Measurements from ENCODE around the gene SYTL5.
A peak's percentile ranks its signal among the peaks of the same experiment; 100 is the strongest.

The SYTL5 gene

DNA sequence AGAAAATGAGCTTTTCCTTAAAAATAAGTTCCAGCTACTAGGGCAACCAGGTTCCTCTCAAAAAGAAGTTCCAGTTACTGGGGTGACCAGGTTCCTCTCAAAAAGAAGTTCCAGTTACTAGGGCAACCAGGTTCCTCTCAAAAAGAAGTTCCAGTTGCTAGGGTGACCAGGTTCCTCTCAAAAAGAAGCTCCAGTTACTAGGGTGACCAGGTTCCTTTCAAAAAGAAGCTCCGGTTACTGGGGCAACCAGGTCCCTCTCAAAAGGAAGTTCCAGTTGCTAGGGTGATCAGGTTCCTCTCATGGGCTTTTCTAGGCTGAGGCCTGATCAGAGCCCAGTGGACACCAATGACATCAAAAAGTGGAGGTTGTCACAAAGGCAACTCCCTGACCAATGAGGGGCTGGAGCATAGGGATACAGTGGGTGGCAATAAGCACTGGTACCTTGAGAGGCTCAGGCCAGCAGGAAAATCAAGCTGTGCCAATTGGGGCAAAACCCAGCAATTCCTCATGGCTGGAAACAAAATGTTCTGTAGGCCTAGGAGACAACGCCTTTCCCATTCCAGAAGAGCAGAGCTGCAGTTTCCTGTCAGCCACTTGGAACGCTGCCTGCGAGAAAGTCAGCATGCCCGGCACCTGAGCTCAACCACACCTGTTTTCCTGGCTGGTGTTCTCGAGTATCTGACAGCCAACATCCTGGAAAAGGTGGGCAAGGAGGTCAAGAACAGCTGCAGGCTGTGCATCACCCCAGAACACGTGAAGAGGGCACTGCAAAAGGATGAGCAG lies 12.3 kb upstream of the SYTL5 start:
- peaks cover 0 to 5% of the 10 kb centered on the region in 2 experiments for H3K27me3 ChIP-seq (ENCODE audit: control insufficient read depth in 1 of 2, insufficient read depth in 1 of 2, low read length in 2 of 2)
- 95% methylated on average over 6 of the region's 7 CpGs for WGBS
- H3K4me3 ChIP-seq (ENCODE audit: insufficient read depth in 1 of 2, low read depth in 1 of 2, low read length in 2 of 2), result no peak overlapping the region
- H2BK12ac ChIP-seq (ENCODE audit: low read length in 2 of 2), result no peak overlapping the region
- H3K36me3 ChIP-seq (ENCODE audit: control insufficient read depth in 1 of 2, insufficient read depth in 2 of 2, low read depth in 1 of 2, low read length in 2 of 2), result peaks cover 0 to 11% of the 10 kb centered on the region in 2 experiments
- DNase-seq, result no peak
- H2AK5ac ChIP-seq (ENCODE audit: low read length, severe bottlenecking), result no peak overlapping the region
- H3K9me3 ChIP-seq (ENCODE audit: control insufficient read depth, low read length), result no peaks in the 10 kb centered on the region
- no peak overlapping the region for H3K14ac ChIP-seq (ENCODE audit: low read length in 2 of 2)
- H2BK5ac ChIP-seq (ENCODE audit: low read depth, low read length, poor library complexity, severe bottlenecking), result no peak overlapping the region
- peaks cover 4% of the 10 kb centered on the region for H3K79me1 ChIP-seq (replicated peaks; ENCODE audit: low read length, poor library complexity, severe bottlenecking)
- H3K4ac ChIP-seq (ENCODE audit: low read depth in 1 of 2, low read length in 2 of 2), result no peak overlapping the region
- no peak overlapping the region for H3K4me2 ChIP-seq (ENCODE audit: low read length, poor library complexity, severe bottlenecking)
- H4K91ac ChIP-seq (ENCODE audit: low read length), result no peak overlapping the region
- H3K27ac ChIP-seq (ENCODE audit: low read length, poor library complexity, severe bottlenecking), result no peak overlapping the region
- no peak overlapping the region for H2BK120ac ChIP-seq (ENCODE audit: low read depth, low read length)
- H2BK15ac ChIP-seq (ENCODE audit: low read depth, poor library complexity, severe bottlenecking), result no peak overlapping the region
- H3K4me1 ChIP-seq (ENCODE audit: control insufficient read depth, insufficient read depth, low read depth, low read length), result peaks cover 7% of the 10 kb centered on the region
- H3K23ac ChIP-seq (ENCODE audit: low read length in 2 of 2), result no peak overlapping the region
- H3K18ac ChIP-seq (ENCODE audit: low read depth in 1 of 2, low read length in 2 of 2), result no peak overlapping the region
- no peak overlapping the region for H4K8ac ChIP-seq (ENCODE audit: low read length)
- no peak overlapping the region for H3K9ac ChIP-seq (ENCODE audit: low read length)
- no peak overlapping the region for H2AFZ ChIP-seq (ENCODE audit: low read depth, low read length)

DNA sequence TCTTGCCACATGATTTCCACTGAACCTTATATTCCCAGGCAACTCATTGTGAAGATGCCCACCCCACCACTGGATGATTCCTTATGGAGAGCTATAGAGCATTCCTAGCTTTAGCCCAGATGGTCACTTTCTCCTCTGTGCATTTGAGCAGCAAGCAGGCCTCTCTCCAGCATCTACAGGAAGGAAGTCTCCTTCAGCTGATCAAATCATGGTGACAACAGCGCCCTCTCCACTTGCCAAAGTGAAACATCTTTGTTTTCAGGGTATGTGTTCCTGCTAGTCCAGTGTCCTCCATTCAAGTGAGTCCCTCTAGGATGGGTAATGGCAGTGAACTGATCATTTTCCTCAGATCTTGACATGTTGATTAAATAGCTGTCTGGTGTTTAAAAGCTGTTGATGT lies 10.9 kb upstream of the SYTL5 start:
- Histone ChIP-seq H3K9ac (ENCODE audit: low read length) (no peak overlapping the region), H3K18ac (ENCODE audit: low read depth in 1 of 2, low read length in 2 of 2) (no peak overlapping the region), H3K4me3 (ENCODE audit: insufficient read depth in 1 of 2, low read depth in 1 of 2, low read length in 2 of 2) (no peak overlapping the region), H3K4ac (ENCODE audit: low read depth in 1 of 2, low read length in 2 of 2) (no peak overlapping the region), H4K8ac (ENCODE audit: low read length) (no peak overlapping the region), H3K27ac (ENCODE audit: low read length, poor library complexity, severe bottlenecking) (no peak overlapping the region), H3K23ac (ENCODE audit: low read length in 2 of 2) (no peak overlapping the region), H3K14ac (ENCODE audit: low read length in 2 of 2) (no peak overlapping the region), H2BK12ac (ENCODE audit: low read length in 2 of 2) (no peak overlapping the region), H2BK15ac (ENCODE audit: low read depth, poor library complexity, severe bottlenecking) (no peak overlapping the region), H3K4me1 (ENCODE audit: control insufficient read depth, insufficient read depth, low read depth, low read length) (peaks cover 7% of the 10 kb centered on the region), H3K36me3 (ENCODE audit: control insufficient read depth in 1 of 2, insufficient read depth in 2 of 2, low read depth in 1 of 2, low read length in 2 of 2) (peaks cover 0 to 11% of the 10 kb centered on the region in 2 experiments), H3K4me2 (ENCODE audit: low read length, poor library complexity, severe bottlenecking) (no peak overlapping the region), H2AK5ac (ENCODE audit: low read length, severe bottlenecking) (no peak overlapping the region), H3K27me3 (ENCODE audit: control insufficient read depth in 1 of 2, insufficient read depth in 1 of 2, low read length in 2 of 2) (peaks cover 0 to 5% of the 10 kb centered on the region in 2 experiments), H2BK5ac (ENCODE audit: low read depth, low read length, poor library complexity, severe bottlenecking) (no peak overlapping the region), H2BK120ac (ENCODE audit: low read depth, low read length) (no peak overlapping the region), H2AFZ (ENCODE audit: low read depth, low read length) (no peak overlapping the region), H3K9me3 (ENCODE audit: control insufficient read depth, low read length) (no peaks in the 10 kb centered on the region), H3K79me1 (replicated peaks; ENCODE audit: low read length, poor library complexity, severe bottlenecking) (peaks cover 4% of the 10 kb centered on the region), H4K91ac (ENCODE audit: low read length) (no peak overlapping the region)
- WGBS, result 89% methylated on average over 1 of the region's 1 CpG
- DNase-seq, result no peak

DNA sequence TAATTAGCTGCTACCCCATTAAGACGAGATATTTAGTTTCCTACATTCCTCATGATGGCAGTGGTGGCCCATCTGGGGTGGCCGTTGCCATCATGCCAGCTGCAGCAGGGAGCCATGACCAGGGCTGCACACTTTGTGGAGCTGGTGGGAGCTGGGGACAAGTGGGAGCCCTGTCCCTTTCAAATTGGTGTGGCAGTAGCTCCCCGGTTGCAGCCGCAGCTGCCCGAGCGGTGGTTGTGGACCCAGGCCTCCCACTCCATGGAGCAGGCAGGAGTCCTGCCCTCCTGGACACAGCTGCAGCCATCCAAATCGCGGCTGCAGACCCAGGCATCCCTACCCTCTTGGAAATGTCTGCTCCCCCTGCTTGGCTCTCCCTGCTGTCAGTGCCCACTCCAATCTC lies 9.3 kb upstream of the SYTL5 start:
- H3K4me3 ChIP-seq (ENCODE audit: insufficient read depth in 1 of 2, low read depth in 1 of 2, low read length in 2 of 2), result no peak overlapping the region
- peaks cover 7% of the 10 kb centered on the region for H3K4me1 ChIP-seq (ENCODE audit: control insufficient read depth, insufficient read depth, low read depth, low read length)
- peaks cover 0 to 11% of the 10 kb centered on the region in 2 experiments for H3K36me3 ChIP-seq (ENCODE audit: control insufficient read depth in 1 of 2, insufficient read depth in 2 of 2, low read depth in 1 of 2, low read length in 2 of 2)
- no peak overlapping the region for H2AFZ ChIP-seq (ENCODE audit: low read depth, low read length)
- no peak overlapping the region for H3K23ac ChIP-seq (ENCODE audit: low read length in 2 of 2)
- peak overlapping the region in 1 of 2 experiments; percentile 54 for H3K18ac ChIP-seq (ENCODE audit: low read depth in 1 of 2, low read length in 2 of 2)
- H3K9me3 ChIP-seq (ENCODE audit: control insufficient read depth, low read length), result no peaks in the 10 kb centered on the region
- H3K27me3 ChIP-seq (ENCODE audit: control insufficient read depth in 1 of 2, insufficient read depth in 1 of 2, low read length in 2 of 2), result peaks cover 0 to 5% of the 10 kb centered on the region in 2 experiments
- no peak overlapping the region for H3K14ac ChIP-seq (ENCODE audit: low read length in 2 of 2)
- WGBS, result 98% methylated on average over 7 of the region's 8 CpGs
- H2BK12ac ChIP-seq (ENCODE audit: low read length in 2 of 2), result no peak overlapping the region
- H4K8ac ChIP-seq (ENCODE audit: low read length), result no peak overlapping the region
- H2BK120ac ChIP-seq (ENCODE audit: low read depth, low read length), result no peak overlapping the region
- peaks cover 3% of the 10 kb centered on the region for H3K79me1 ChIP-seq (replicated peaks; ENCODE audit: low read length, poor library complexity, severe bottlenecking)
- no peak overlapping the region for H2BK15ac ChIP-seq (ENCODE audit: low read depth, poor library complexity, severe bottlenecking)
- no peak overlapping the region for H3K9ac ChIP-seq (ENCODE audit: low read length)
- H3K27ac ChIP-seq (ENCODE audit: low read length, poor library complexity, severe bottlenecking), result no peak overlapping the region
- no peak overlapping the region for H3K4ac ChIP-seq (ENCODE audit: low read depth in 1 of 2, low read length in 2 of 2)
- H2BK5ac ChIP-seq (ENCODE audit: low read depth, low read length, poor library complexity, severe bottlenecking), result no peak overlapping the region
- DNase-seq, result no peak
- no peak overlapping the region for H3K4me2 ChIP-seq (ENCODE audit: low read length, poor library complexity, severe bottlenecking)
- no peak overlapping the region for H2AK5ac ChIP-seq (ENCODE audit: low read length, severe bottlenecking)
- H4K91ac ChIP-seq (ENCODE audit: low read length), result no peak overlapping the region

DNA sequence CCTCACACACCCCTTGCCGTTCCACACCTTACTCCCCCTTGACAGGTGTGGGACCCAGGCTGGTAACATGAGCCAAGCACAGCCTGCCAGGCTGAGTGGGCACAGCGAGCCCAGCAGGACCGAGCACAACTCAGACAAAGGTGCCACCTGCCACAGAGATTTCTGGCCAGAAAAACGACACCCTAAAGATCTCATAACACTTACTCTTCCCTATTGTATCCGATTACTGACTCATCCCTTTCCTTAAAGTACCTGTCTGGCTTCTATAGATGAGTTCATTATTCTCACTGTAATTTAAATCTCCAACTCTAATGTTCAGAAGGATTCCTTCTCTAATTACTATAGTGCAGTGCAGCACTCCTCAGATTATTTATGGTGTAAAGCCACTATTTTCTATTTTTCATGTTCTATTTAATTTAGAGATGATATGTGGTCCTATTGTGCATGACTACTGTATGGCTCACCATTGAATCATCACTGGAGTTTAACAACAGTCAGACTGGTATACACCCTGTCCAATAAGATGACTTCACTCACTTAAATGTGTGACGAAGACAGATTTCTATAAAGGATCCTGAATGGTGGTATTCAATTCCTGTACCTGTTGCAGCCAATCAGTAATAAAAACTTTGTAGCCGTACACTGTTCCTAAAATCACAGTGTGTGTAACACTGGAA lies 7.6 kb upstream of the SYTL5 start:
- Histone ChIP-seq H2AK5ac (ENCODE audit: low read length, severe bottlenecking) (no peak overlapping the region), H2BK5ac (ENCODE audit: low read depth, low read length, poor library complexity, severe bottlenecking) (no peak overlapping the region), H3K4me1 (ENCODE audit: control insufficient read depth, insufficient read depth, low read depth, low read length) (peaks cover 5% of the 10 kb centered on the region), H4K91ac (ENCODE audit: low read length) (no peak overlapping the region), H3K36me3 (ENCODE audit: control insufficient read depth in 1 of 2, insufficient read depth in 2 of 2, low read depth in 1 of 2, low read length in 2 of 2) (peaks cover 0 to 11% of the 10 kb centered on the region in 2 experiments), H2BK15ac (ENCODE audit: low read depth, poor library complexity, severe bottlenecking) (no peak overlapping the region), H3K4ac (ENCODE audit: low read depth in 1 of 2, low read length in 2 of 2) (no peak overlapping the region), H2BK120ac (ENCODE audit: low read depth, low read length) (no peak overlapping the region), H3K4me2 (ENCODE audit: low read length, poor library complexity, severe bottlenecking) (no peak overlapping the region), H4K8ac (ENCODE audit: low read length) (peak overlapping the region; percentile 23), H3K4me3 (ENCODE audit: insufficient read depth in 1 of 2, low read depth in 1 of 2, low read length in 2 of 2) (no peak overlapping the region), H2AFZ (ENCODE audit: low read depth, low read length) (no peak overlapping the region), H3K23ac (ENCODE audit: low read length in 2 of 2) (no peak overlapping the region), H3K14ac (ENCODE audit: low read length in 2 of 2) (no peak overlapping the region), H3K9me3 (ENCODE audit: control insufficient read depth, low read length) (no peaks in the 10 kb centered on the region), H3K27ac (ENCODE audit: low read length, poor library complexity, severe bottlenecking) (no peak overlapping the region), H3K79me1 (replicated peaks; ENCODE audit: low read length, poor library complexity, severe bottlenecking) (peaks cover 3% of the 10 kb centered on the region), H3K9ac (ENCODE audit: low read length) (no peak overlapping the region), H3K18ac (ENCODE audit: low read depth in 1 of 2, low read length in 2 of 2) (no peak overlapping the region), H3K27me3 (ENCODE audit: control insufficient read depth in 1 of 2, insufficient read depth in 1 of 2, low read length in 2 of 2) (peaks cover 0 to 5% of the 10 kb centered on the region in 2 experiments), H2BK12ac (ENCODE audit: low read length in 2 of 2) (no peak overlapping the region)
- 93% methylated on average over 4 of the region's 7 CpGs for WGBS
- peak; percentile 14 for DNase-seq

Data from mesenchymal stem cell (in vitro differentiated cells and primary cell).